ENCODE data around the gene TNFRSF19.

DNA sequence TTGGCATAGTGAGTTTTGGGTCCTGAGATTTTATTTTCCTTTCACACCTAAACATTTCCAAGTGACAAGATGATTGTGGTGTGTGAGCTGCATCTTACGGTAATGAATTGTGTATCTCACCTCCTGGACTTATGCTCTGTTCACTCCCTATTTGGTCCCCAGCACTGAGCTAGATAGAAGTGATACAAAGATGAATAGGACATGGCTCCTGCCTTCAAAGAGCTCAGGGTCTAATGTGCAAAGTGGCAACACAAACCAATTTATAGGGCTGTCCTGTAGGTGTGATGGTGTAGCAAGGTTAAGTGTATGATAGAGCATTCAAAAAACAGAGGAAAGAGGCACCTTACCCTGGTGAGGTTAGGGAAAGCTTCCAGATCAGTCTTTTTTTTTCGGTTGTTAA lies 17.6 kb upstream of the TNFRSF19 start:
- TF ChIP-seq POLR2AphosphoS5 (IDR thresholded peaks at IDR 0.05) (no peak), CTCF (IDR thresholded peaks at IDR 0.05) (no peak), POLR2A (IDR thresholded peaks at IDR 0.05) (no peak), EP300 (IDR thresholded peaks at IDR 0.05) (no peak)
